A549 (cell line): ENCODE data around the gene COG2. TPM values are rescaled to one million over a fixed set of nuclear protein-coding genes. Genes with fewer than 3 reads are reported as not detected.
"Not testable (repeated sequence)": the region's sequence is repeated elsewhere in the genome, so short reads cannot be mapped to it uniquely, and the experiment has no call there.

Experiments used
- ATAC-seq, 2 experiments: fragments of 200-7000 bp in 1 of 2; fragments of >200 bp in 1 of 2; cut with Nextera tagmentation in 1 of 2; cut with Tn5 transposase in 1 of 2; 3 replicates each; pipeline versions ENCODE4 v1.8.0 to v1.9.1; 2018 to 2020; ENCODE audit warnings: mild to moderate bottlenecking in 1 of 2, moderate library complexity in 1 of 2
- CTCF ChIA-PET: fragments of 300-600 bp; sonication (Branson Sonifier 250); formaldehyde crosslinking; extraction: SDS; loops from one replicate; lab custom pipeline; 2021; ENCODE audit warnings: antibody characterized with exemption, inconsistent platforms; lab: Yijun Ruan, JAX
- POLR2A ChIA-PET: fragments of 350-600 bp; formaldehyde crosslinking; extraction: SDS; loops from one replicate; lab custom pipeline; 2021; ENCODE audit warnings: antibody characterized with exemption, inconsistent platforms; lab: Yijun Ruan, JAX
- DNase-seq, 2 experiments: peaks; one replicate each; pipeline versions ENCODE4 v3.0.0 to v3.0.0-alpha.2; 2011 to 2016; ENCODE audit warnings: low read depth in 1 of 2, low spot score in 1 of 2
- FAIRE-seq: peaks from 2 replicates; lab custom pipeline; 2011; peaks lifted over from hg19 to GRCh38; lab: Jason Lieb, UNC
- H3K27ac ChIP-seq, 2 experiments: fragments of >200 bp; sonication (Bioruptor Twin); formaldehyde crosslinking; 3 replicates each; pipeline ENCODE4 v1.5.1; 2016 to 2017
- H3K4me1 ChIP-seq: fragments of >200 bp; sonication (Bioruptor Twin); formaldehyde crosslinking; 3 replicates; pipeline ENCODE4 v1.6.1; 2016
- H3K4me2 ChIP-seq: fragments of >200 bp; sonication (Bioruptor Twin); formaldehyde crosslinking; 3 replicates; pipeline ENCODE4 v1.6.1; 2016
- H3K4me3 ChIP-seq: fragments of >200 bp; sonication (Bioruptor Twin); formaldehyde crosslinking; 3 replicates; pipeline ENCODE4 v1.5.1; 2016
- H3K9me3 ChIP-seq: fragments of >200 bp; sonication (Bioruptor Twin); formaldehyde crosslinking; 3 replicates; pipeline ENCODE4 v1.6.1; 2016
- CBX2 ChIP-seq: fragments of 200-600 bp; sonication (generic); IDR thresholded peaks from 2 replicates; pipeline ENCODE4 v1.6.1; 2016; ENCODE audit warnings: low read depth, mild to moderate bottlenecking, borderline replicate concordance
- EHF ChIP-seq: fragments of 250-450 bp; sonication (Bioruptor Pico); IDR thresholded peaks from 2 replicates; pipeline ENCODE4 v1.5.0; 2020; ENCODE audit warnings: mild to moderate bottlenecking
- ELK1 ChIP-seq: fragments of 150-350 bp; IDR thresholded peaks from 2 replicates; pipeline ENCODE4 v1.6.1; 2014; ENCODE audit warnings: low read depth, mild to moderate bottlenecking, low read length
- HMGXB4 ChIP-seq: fragments of 250-450 bp; sonication (Bioruptor Pico); IDR thresholded peaks from 2 replicates; pipeline ENCODE4 v1.5.0; 2021; ENCODE audit warnings: mild to moderate bottlenecking, moderate library complexity, borderline replicate concordance
- JUNB ChIP-seq: fragments of >200 bp; sonication (Bioruptor Twin); formaldehyde crosslinking; IDR thresholded peaks from 2 replicates; pipeline ENCODE4 v1.6.1; 2016
- NPAS2 ChIP-seq: fragments of 250-450 bp; sonication (Bioruptor Pico); IDR thresholded peaks from 2 replicates; pipeline ENCODE4 v1.8.0; 2022; ENCODE audit warnings: mild to moderate bottlenecking, moderate library complexity, borderline replicate concordance
- PHF8 ChIP-seq: fragments of 200-600 bp; sonication (generic); IDR thresholded peaks from 2 replicates; pipeline ENCODE4 v1.6.1; 2016; ENCODE audit warnings: low read depth, mild to moderate bottlenecking, antibody characterized with exemption, moderate library complexity, borderline replicate concordance
- RAD21 ChIP-seq, 2 experiments: fragments of >200 bp in 1 of 2; sonication (Bioruptor Twin) in 1 of 2; formaldehyde crosslinking in 1 of 2; IDR thresholded peaks in 1 of 2; conservative IDR thresholded peaks in 1 of 2; 2 replicates in 1 of 2; 3 replicates in 1 of 2; pipeline ENCODE4 v1.6.1; 2012 to 2018; ENCODE audit warnings: inconsistent platforms in 1 of 2
- RCOR1 ChIP-seq: fragments of 150-350 bp; IDR thresholded peaks from 2 replicates; pipeline ENCODE4 v1.6.1; 2014; ENCODE audit warnings: antibody characterized with exemption, low read length, low read depth
- USF2 ChIP-seq: fragments of 450-650 bp; IDR thresholded peaks from 2 replicates; pipeline ENCODE4 v1.6.1; 2014; ENCODE audit warnings: antibody characterized with exemption
- ZC3H11A ChIP-seq: fragments of 450-650 bp; IDR thresholded peaks from 2 replicates; pipeline ENCODE4 v1.6.1; 2014; ENCODE audit warnings: antibody characterized with exemption, mild to moderate bottlenecking
- ZFP36 ChIP-seq: fragments of 450-650 bp; IDR thresholded peaks from 2 replicates; pipeline ENCODE4 v1.6.1; 2014; ENCODE audit warnings: borderline replicate concordance; ENCODE audit not compliant: partially characterized antibody
- WGBS: methylation state at CpG from one replicate; pipeline ENCODE4 v1.1.6; 2017; ENCODE audit errors: missing lambda C conversion rate; 5-methylcytosine and 5-hydroxymethylcytosine counted together
- polyA plus RNA-seq, 4 experiments: library from polyadenylated mRNA; depleted of rRNA in 3 of 4; stranded (reverse); fragments of >200 nt; fragmentation: RNase III in 1 of 4; extraction: RNeasy Plus Mini Kit Qiagen cat#74134 plus additional on column Dnase treatment in 1 of 4; gene quantifications; 2 replicates in 3 of 4; 3 replicates in 1 of 4; pipeline ENCODE4 v1.2.3, GENCODE V29; 2011 to 2017
- TF ChIP-seq, protein P1 (sequence below): IDR thresholded peaks from 2 replicates; pipeline ENCODE4 v1.6.1; 2012
- TF ChIP-seq, protein P2 (sequence below): fragments of >200 bp; sonication (Bioruptor Twin); formaldehyde crosslinking; IDR thresholded peaks from 3 replicates; pipeline ENCODE4 v1.6.1; 2016

Gene COG2
- polyA plus RNA-seq, 2 of the 4 experiments (the other 2 are of a cell fraction) = 23.0 to 34.2 TPM

- CTCF ChIA-PET = interaction anchor here (0.9 to 1.8 kb wide), 2 partner anchors 10 to 41 kb away, joined by 3 to 6 read pairs; no protein-coding TSS in a partner anchor
- POLR2A ChIA-PET, DNase-seq, H3K9me3 ChIP-seq, H3K4me1 ChIP-seq, H3K27ac ChIP-seq, ATAC-seq, H3K4me2 ChIP-seq, H3K4me3 ChIP-seq, FAIRE-seq: not testable (repeated sequence)
- WGBS = 56% methylated on average over 2 of the region's 2 CpGs
Observed at GRCh38 chr1:230600657-230601400, 41.5 kb upstream of the COG2 start.

DNA sequence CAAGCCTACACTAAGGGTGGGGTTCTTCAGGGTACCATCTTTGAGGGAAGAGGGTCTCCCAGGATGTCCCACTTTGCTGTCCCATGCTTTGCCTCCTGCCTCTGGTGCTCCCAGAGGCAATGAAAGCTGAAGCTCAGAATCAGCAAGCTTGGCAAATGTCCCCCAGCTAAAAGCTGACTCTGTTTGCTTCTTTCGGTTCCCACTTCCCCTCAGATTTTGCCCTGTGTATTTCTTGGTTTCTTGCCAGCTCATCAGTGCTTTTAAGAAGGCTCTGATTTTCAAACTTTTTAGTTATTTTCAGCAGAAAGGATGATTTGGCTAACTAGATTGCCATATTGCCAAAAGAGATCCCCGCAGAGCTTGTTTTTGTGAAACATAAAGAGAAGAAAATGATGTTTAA is 33.1 kb upstream of the COG2 start:
- H3K9me3 ChIP-seq = no peaks in the 10 kb centered on the region
- no peak overlapping the region for H3K4me2 ChIP-seq
- no peak for DNase-seq
- no peak for ATAC-seq
- ChIA-PET CTCF (interaction anchor here (0.6 kb wide), 1 partner anchor 50 kb away, joined by 3 read pairs; no protein-coding TSS in a partner anchor), POLR2A (no interaction called here)
- H3K4me1 ChIP-seq = no peaks in the 10 kb centered on the region
- 61% methylated on average over 2 of the region's 2 CpGs for WGBS
- TF ChIP-seq RCOR1 (no peak), EHF (CRISPR knock-in tag) (no peak), CBX2 (no peak), ZFP36 (no peak), HMGXB4 (no peak), NPAS2 (CRISPR knock-in tag) (no peak), USF2 (no peak), ZC3H11A (no peak)
- TF ChIP-seq, protein P1, sequence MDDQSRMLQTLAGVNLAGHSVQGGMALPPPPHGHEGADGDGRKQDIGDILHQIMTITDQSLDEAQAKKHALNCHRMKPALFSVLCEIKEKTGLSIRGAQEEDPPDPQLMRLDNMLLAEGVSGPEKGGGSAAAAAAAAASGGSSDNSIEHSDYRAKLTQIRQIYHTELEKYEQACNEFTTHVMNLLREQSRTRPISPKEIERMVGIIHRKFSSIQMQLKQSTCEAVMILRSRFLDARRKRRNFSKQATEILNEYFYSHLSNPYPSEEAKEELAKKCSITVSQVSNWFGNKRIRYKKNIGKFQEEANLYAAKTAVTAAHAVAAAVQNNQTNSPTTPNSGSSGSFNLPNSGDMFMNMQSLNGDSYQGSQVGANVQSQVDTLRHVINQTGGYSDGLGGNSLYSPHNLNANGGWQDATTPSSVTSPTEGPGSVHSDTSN = no peak
- TF ChIP-seq, protein P2, sequence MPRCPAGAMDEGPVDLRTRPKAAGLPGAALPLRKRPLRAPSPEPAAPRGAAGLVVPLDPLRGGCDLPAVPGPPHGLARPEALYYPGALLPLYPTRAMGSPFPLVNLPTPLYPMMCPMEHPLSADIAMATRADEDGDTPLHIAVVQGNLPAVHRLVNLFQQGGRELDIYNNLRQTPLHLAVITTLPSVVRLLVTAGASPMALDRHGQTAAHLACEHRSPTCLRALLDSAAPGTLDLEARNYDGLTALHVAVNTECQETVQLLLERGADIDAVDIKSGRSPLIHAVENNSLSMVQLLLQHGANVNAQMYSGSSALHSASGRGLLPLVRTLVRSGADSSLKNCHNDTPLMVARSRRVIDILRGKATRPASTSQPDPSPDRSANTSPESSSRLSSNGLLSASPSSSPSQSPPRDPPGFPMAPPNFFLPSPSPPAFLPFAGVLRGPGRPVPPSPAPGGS = no peak
- no peak overlapping the region for H3K4me3 ChIP-seq
- no peak overlapping the region for H3K27ac ChIP-seq
- FAIRE-seq = no peak

GRCh38 chr1:230610589-230610988 is 31.7 kb upstream of the COG2 start:
- DNase-seq (no peak), ATAC-seq (no peak), FAIRE-seq (no peak)
- Histone ChIP-seq H3K4me1 (no peaks in the 10 kb centered on the region), H3K9me3 (no peaks in the 10 kb centered on the region), H3K27ac (no peak overlapping the region), H3K4me3 (no peak overlapping the region), H3K4me2 (no peak overlapping the region)
- TF ChIP-seq PHF8 (no peak), RAD21 (conservative IDR thresholded peaks at IDR 0.05 in 1 of 2, IDR thresholded peaks at IDR 0.05 in 1 of 2) (no peak), ELK1 (no peak), JUNB (no peak)
- ChIA-PET POLR2A (no interaction called here), CTCF (no interaction called here)
- WGBS = 5% methylated on average over 1 of the region's 1 CpG
